Measurements from ENCODE around the gene ZNF106.

DNA sequence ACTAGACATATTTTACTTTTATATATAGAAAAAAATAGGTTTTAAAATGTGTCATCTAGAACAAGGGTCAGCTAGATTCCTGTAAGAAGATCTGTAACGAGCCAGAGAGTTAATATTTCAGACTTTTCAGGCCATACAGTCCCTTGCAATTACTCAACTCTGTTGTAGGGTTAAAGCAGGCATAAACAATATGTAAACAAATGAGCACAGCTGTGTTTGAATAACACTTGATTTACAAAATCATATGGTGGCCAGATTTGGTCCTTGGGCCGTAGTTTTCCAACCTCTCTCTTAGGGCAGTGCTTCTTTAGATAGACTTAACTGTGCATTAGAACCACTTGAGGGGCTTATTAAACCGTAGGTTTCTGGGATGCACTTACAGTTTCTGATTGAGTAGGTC lies 38.0 kb upstream of the ZNF106 start:
- TF ChIP-seq, protein P1, sequence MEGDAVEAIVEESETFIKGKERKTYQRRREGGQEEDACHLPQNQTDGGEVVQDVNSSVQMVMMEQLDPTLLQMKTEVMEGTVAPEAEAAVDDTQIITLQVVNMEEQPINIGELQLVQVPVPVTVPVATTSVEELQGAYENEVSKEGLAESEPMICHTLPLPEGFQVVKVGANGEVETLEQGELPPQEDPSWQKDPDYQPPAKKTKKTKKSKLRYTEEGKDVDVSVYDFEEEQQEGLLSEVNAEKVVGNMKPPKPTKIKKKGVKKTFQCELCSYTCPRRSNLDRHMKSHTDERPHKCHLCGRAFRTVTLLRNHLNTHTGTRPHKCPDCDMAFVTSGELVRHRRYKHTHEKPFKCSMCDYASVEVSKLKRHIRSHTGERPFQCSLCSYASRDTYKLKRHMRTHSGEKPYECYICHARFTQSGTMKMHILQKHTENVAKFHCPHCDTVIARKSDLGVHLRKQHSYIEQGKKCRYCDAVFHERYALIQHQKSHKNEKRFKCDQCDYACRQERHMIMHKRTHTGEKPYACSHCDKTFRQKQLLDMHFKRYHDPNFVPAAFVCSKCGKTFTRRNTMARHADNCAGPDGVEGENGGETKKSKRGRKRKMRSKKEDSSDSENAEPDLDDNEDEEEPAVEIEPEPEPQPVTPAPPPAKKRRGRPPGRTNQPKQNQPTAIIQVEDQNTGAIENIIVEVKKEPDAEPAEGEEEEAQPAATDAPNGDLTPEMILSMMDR (IDR thresholded peaks at IDR 0.05 in 2 of 3, conservative IDR thresholded peaks at IDR 0.05 in 1 of 3; ENCODE audit: borderline replicate concordance in 1 of 3, insufficient read depth in 1 of 3, low read depth in 2 of 3, low read length in 2 of 3), result no peak
- TF ChIP-seq EZH2 (IDR thresholded peaks at IDR 0.05), result no peak
- no peak for TF ChIP-seq JUND (IDR thresholded peaks at IDR 0.05)
- TF ChIP-seq SP1 (IDR thresholded peaks at IDR 0.05; ENCODE audit: low read depth), result no peak
- TF ChIP-seq YY1 (IDR thresholded peaks at IDR 0.05; ENCODE audit: extremely low read depth, insufficient replicate concordance, low read depth, low read length), result no peak
- TF ChIP-seq, protein P2, sequence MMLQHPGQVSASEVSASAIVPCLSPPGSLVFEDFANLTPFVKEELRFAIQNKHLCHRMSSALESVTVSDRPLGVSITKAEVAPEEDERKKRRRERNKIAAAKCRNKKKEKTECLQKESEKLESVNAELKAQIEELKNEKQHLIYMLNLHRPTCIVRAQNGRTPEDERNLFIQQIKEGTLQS (IDR thresholded peaks at IDR 0.05), result no peak
- no peak for TF ChIP-seq RAD21 (IDR thresholded peaks at IDR 0.05; ENCODE audit: low read depth)
- TF ChIP-seq EZH2phosphoT487 (IDR thresholded peaks at IDR 0.05; ENCODE audit: borderline replicate concordance), result no peak
- TF ChIP-seq, protein P3, sequence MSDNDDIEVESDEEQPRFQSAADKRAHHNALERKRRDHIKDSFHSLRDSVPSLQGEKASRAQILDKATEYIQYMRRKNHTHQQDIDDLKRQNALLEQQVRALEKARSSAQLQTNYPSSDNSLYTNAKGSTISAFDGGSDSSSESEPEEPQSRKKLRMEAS (IDR thresholded peaks at IDR 0.05), result no peak
- no peak for TF ChIP-seq POLR2A (IDR thresholded peaks at IDR 0.05; ENCODE audit: borderline replicate concordance, extremely low read depth, insufficient read depth, insufficient read length)
- TF ChIP-seq, protein P4, sequence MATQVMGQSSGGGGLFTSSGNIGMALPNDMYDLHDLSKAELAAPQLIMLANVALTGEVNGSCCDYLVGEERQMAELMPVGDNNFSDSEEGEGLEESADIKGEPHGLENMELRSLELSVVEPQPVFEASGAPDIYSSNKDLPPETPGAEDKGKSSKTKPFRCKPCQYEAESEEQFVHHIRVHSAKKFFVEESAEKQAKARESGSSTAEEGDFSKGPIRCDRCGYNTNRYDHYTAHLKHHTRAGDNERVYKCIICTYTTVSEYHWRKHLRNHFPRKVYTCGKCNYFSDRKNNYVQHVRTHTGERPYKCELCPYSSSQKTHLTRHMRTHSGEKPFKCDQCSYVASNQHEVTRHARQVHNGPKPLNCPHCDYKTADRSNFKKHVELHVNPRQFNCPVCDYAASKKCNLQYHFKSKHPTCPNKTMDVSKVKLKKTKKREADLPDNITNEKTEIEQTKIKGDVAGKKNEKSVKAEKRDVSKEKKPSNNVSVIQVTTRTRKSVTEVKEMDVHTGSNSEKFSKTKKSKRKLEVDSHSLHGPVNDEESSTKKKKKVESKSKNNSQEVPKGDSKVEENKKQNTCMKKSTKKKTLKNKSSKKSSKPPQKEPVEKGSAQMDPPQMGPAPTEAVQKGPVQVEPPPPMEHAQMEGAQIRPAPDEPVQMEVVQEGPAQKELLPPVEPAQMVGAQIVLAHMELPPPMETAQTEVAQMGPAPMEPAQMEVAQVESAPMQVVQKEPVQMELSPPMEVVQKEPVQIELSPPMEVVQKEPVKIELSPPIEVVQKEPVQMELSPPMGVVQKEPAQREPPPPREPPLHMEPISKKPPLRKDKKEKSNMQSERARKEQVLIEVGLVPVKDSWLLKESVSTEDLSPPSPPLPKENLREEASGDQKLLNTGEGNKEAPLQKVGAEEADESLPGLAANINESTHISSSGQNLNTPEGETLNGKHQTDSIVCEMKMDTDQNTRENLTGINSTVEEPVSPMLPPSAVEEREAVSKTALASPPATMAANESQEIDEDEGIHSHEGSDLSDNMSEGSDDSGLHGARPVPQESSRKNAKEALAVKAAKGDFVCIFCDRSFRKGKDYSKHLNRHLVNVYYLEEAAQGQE (IDR thresholded peaks at IDR 0.05; ENCODE audit: low read depth), result no peak
